Prostate gland (tissue), 2 donors: ENCODE measurements around the gene RGS2. TPM values are rescaled to one million over a fixed set of nuclear protein-coding genes. Genes with fewer than 3 reads are reported as not detected.

Source experiments
- DNase-seq: peaks from one replicate; pipeline ENCODE4 v3.0.0-alpha.2; 2019; ENCODE audit warnings: low spot score
- H3K27ac ChIP-seq, 2 donors: fragments of 200-600 bp; sonication (generic); 2 replicates each; pipeline ENCODE4 v1.5.1; 2017 to 2019
- H3K27me3 ChIP-seq: fragments of 200-600 bp; sonication (generic); replicated peaks from 2 replicates; pipeline ENCODE4 v1.5.1; 2019; ENCODE audit not compliant: insufficient read depth
- H3K36me3 ChIP-seq, 2 donors: fragments of 200-600 bp; sonication (generic); 1 replicate in 1 of 2; 2 replicates in 1 of 2; pipeline versions ENCODE4 v1.5.1 to v1.8.1; 2017 to 2019
- H3K4me1 ChIP-seq: fragments of 200-600 bp; sonication (generic); replicated peaks from 2 replicates; pipeline ENCODE4 v1.5.1; 2019
- H3K4me3 ChIP-seq, 2 donors: fragments of 200-600 bp; sonication (generic); 2 replicates each; pipeline ENCODE4 v1.5.1; 2017 to 2019
- H3K9me3 ChIP-seq: fragments of 200-600 bp; sonication (generic); 2 replicates; pipeline ENCODE4 v1.5.1; 2017
- CTCF ChIP-seq, 4 experiments: fragments of 200-600 bp in 2 of 4; fragments of 450-650 bp in 2 of 4; sonication (generic) in 2 of 4; IDR thresholded peaks; 1 replicate in 3 of 4; 2 replicates in 1 of 4; pipeline ENCODE4 v1.5.1; 2016 to 2019; ENCODE audit warnings: antibody characterized with exemption in 4 of 4, mild to moderate bottlenecking in 2 of 4, moderate library complexity in 2 of 4
- POLR2A ChIP-seq: fragments of 450-650 bp; IDR thresholded peaks from one replicate; pipeline ENCODE4 v1.6.1; 2016; ENCODE audit warnings: antibody characterized with exemption, mild to moderate bottlenecking
- POLR2AphosphoS5 ChIP-seq: sonication (generic); formaldehyde crosslinking; IDR thresholded peaks from one replicate; pipeline ENCODE4 v1.6.1; 2017; ENCODE audit warnings: antibody characterized with exemption
- WGBS: methylation state at CpG from one replicate; pipeline ENCODE4 v1.1.5; 2018; 5-methylcytosine and 5-hydroxymethylcytosine counted together
- intact Hi-C: fragments of 100-400 bp; cut with DNase I; formaldehyde crosslinking; loops from one replicate; pipeline ENCODE4 v1.14.2; 2022
- total RNA-seq, 2 donors: library from RNA; depleted of rRNA; stranded (reverse); fragments of >200 nt; gene quantifications; one replicate each; pipeline ENCODE4 v1.1.0, GENCODE V29; 2016

Gene RGS2
- total RNA-seq, 2 donors from 2014 or later = 70.2 to 129 TPM

- intact Hi-C loops = no loop called here
- no peaks in the 10 kb centered on the region for H3K36me3 ChIP-seq
- WGBS = 84% methylated on average over 2 of the region's 2 CpGs
- no peaks in the 10 kb centered on the region for H3K4me1 ChIP-seq
- H3K9me3 ChIP-seq = no peaks in the 10 kb centered on the region
- DNase-seq = no peak
- no peak overlapping the region for H3K4me3 ChIP-seq
- no peaks in the 10 kb centered on the region for H3K27me3 ChIP-seq
- no peak for TF ChIP-seq POLR2AphosphoS5
- TF ChIP-seq CTCF (IDR thresholded peaks at IDR 0.05) = no peak
- no peak for TF ChIP-seq POLR2A
- no peak overlapping the region for H3K27ac ChIP-seq
Measured at GRCh38 chr1:192764675-192765074, 44.2 kb upstream of the RGS2 start.

GRCh38 chr1:192766009-192766625, 42.7 kb upstream of the RGS2 start:
- Histone ChIP-seq H3K4me1 (no peaks in the 10 kb centered on the region), H3K27ac (no peak overlapping the region), H3K4me3 (no peak overlapping the region), H3K36me3 (no peaks in the 10 kb centered on the region), H3K27me3 (no peaks in the 10 kb centered on the region), H3K9me3 (no peaks in the 10 kb centered on the region)
- DNase-seq = no peak
- intact Hi-C loops = no loop called here
- no peak for TF ChIP-seq POLR2A
- TF ChIP-seq CTCF (IDR thresholded peaks at IDR 0.05) = no peak
- no peak for TF ChIP-seq POLR2AphosphoS5
- 100% methylated on average over 1 of the region's 1 CpG for WGBS

- H3K4me1 ChIP-seq = no peaks in the 10 kb centered on the region
- intact Hi-C loops = no loop called here
- no peaks in the 10 kb centered on the region for H3K27me3 ChIP-seq
- no peak overlapping the region for H3K4me3 ChIP-seq
- H3K27ac ChIP-seq = no peak overlapping the region
- no peak for DNase-seq
- 89% methylated on average over 3 of the region's 3 CpGs for WGBS
- no peaks in the 10 kb centered on the region for H3K9me3 ChIP-seq
- TF ChIP-seq CTCF (IDR thresholded peaks at IDR 0.05) (no peak), POLR2AphosphoS5 (no peak), POLR2A (no peak)
- H3K36me3 ChIP-seq = no peaks in the 10 kb centered on the region
Measured at GRCh38 chr1:192766876-192767275, 42.0 kb upstream of the RGS2 start.

GRCh38 chr1:192767798-192768197, 41.0 kb upstream of the RGS2 start:
- no peaks in the 10 kb centered on the region for H3K36me3 ChIP-seq
- no peak overlapping the region for H3K27ac ChIP-seq
- WGBS = 100% methylated on average over 2 of the region's 2 CpGs
- intact Hi-C loops = no loop called here
- H3K27me3 ChIP-seq = no peaks in the 10 kb centered on the region
- DNase-seq = no peak
- no peak for TF ChIP-seq POLR2AphosphoS5
- no peak for TF ChIP-seq POLR2A
- TF ChIP-seq CTCF (IDR thresholded peaks at IDR 0.05) = no peak
- no peaks in the 10 kb centered on the region for H3K9me3 ChIP-seq
- H3K4me3 ChIP-seq = no peak overlapping the region
- no peaks in the 10 kb centered on the region for H3K4me1 ChIP-seq

- DNase-seq = no peak
- TF ChIP-seq CTCF (IDR thresholded peaks at IDR 0.05) = no peak
- no peak for TF ChIP-seq POLR2A
- no peak for TF ChIP-seq POLR2AphosphoS5
- H3K4me1 ChIP-seq = no peaks in the 10 kb centered on the region
- H3K4me3 ChIP-seq = no peak overlapping the region
- H3K27me3 ChIP-seq = no peaks in the 10 kb centered on the region
- no peaks in the 10 kb centered on the region for H3K9me3 ChIP-seq
- intact Hi-C loops = no loop called here
- no peak overlapping the region for H3K27ac ChIP-seq
- H3K36me3 ChIP-seq = no peaks in the 10 kb centered on the region
Measured at GRCh38 chr1:192768463-192768862, 40.4 kb upstream of the RGS2 start.
